ENCODE data around the gene VPS52. TPM values are rescaled to one million over a fixed set of nuclear protein-coding genes. Genes with fewer than 3 reads are reported as not detected.

VPS52 gene
- total RNA-seq, 1 experiment from 2014 or later: 47.8 TPM

DNA sequence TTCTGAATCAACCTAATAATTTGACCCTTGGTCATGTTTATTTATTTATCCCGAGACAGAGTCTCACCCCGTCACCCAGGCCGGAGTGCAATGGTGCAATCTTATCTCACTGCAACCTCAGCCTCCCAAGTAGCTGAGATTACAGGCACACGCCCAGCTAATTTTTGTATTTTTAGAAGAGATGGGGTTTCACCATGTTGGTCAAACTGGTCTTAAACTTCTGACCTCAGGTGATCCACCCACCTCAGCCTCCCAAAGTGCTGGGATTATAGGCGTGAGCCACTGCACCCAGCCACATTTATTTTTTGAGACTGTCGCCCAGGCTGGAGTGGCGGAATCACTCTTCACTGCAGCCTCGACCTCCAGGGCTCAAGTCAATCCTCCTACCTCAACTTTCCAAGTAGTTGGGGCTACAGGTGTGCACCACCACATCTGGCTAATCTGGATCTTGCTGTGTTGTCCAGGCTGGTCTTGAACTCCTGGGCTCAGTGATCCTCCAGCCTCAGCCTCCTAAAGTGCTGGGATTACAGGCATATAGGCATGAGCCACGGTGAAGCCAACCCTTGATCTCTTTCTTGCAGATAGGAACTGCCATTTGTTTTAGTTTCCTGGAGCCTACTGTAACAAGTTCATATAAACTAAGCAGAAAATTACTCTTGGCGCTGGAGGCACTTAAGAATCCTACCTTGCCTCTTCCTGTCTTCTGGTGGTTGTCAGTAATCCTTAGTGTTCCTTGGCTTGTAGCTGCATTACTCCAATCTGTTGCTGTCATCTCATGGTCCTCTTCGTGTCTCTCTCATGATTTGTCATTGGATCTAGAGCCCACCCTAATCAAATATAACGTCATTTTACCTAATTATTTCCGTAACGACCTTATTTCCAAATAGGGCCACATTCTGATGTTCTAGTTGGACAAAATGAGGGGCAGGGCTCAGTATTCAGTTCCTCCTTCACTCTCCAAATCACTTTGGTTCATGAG is 2.5 kb upstream of the VPS52 start:
- peak overlapping the region; percentile 99 for H3K4me3 Mint-ChIP-seq (ENCODE audit: unreplicated experiment)
- CTCF ChIA-PET: interaction anchor here (1.2 kb wide), 1 partner anchor 25 kb away, joined by 4 read pairs; no protein-coding TSS in a partner anchor
- intact Hi-C loops (cut with micrococcal nuclease): no loop called here
- no peak for DNase-seq (ENCODE audit: unreplicated experiment)
- no peaks in the 10 kb centered on the region for H3K9me3 Mint-ChIP-seq (ENCODE audit: unreplicated experiment)
- H3K27me3 Mint-ChIP-seq (ENCODE audit: insufficient read depth, unreplicated experiment): no peaks in the 10 kb centered on the region
- no TSS peak for BruUV-seq (replicated peaks)
- TF ChIP-seq, protein P1, sequence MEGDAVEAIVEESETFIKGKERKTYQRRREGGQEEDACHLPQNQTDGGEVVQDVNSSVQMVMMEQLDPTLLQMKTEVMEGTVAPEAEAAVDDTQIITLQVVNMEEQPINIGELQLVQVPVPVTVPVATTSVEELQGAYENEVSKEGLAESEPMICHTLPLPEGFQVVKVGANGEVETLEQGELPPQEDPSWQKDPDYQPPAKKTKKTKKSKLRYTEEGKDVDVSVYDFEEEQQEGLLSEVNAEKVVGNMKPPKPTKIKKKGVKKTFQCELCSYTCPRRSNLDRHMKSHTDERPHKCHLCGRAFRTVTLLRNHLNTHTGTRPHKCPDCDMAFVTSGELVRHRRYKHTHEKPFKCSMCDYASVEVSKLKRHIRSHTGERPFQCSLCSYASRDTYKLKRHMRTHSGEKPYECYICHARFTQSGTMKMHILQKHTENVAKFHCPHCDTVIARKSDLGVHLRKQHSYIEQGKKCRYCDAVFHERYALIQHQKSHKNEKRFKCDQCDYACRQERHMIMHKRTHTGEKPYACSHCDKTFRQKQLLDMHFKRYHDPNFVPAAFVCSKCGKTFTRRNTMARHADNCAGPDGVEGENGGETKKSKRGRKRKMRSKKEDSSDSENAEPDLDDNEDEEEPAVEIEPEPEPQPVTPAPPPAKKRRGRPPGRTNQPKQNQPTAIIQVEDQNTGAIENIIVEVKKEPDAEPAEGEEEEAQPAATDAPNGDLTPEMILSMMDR (IDR thresholded peaks at IDR 0.05; ENCODE audit: unreplicated experiment): no peak
- POLR2A ChIA-PET: interaction anchor here (1.0 to 2.6 kb wide), 6 partner anchors 15 to 303 kb away, joined by 3 to 43 read pairs (median 4); partner anchors contain the start of genes PFDN6, RGL2, RING1 and WDR46
- peaks cover 36% of the 10 kb centered on the region for H3K4me1 Mint-ChIP-seq (ENCODE audit: insufficient read depth, unreplicated experiment)
- peak overlapping the region; percentile 92 for H3K27ac Mint-ChIP-seq (ENCODE audit: low read depth, unreplicated experiment)
- H3K36me3 Mint-ChIP-seq (ENCODE audit: insufficient read depth, unreplicated experiment): peaks cover 74% of the 10 kb centered on the region

DNA sequence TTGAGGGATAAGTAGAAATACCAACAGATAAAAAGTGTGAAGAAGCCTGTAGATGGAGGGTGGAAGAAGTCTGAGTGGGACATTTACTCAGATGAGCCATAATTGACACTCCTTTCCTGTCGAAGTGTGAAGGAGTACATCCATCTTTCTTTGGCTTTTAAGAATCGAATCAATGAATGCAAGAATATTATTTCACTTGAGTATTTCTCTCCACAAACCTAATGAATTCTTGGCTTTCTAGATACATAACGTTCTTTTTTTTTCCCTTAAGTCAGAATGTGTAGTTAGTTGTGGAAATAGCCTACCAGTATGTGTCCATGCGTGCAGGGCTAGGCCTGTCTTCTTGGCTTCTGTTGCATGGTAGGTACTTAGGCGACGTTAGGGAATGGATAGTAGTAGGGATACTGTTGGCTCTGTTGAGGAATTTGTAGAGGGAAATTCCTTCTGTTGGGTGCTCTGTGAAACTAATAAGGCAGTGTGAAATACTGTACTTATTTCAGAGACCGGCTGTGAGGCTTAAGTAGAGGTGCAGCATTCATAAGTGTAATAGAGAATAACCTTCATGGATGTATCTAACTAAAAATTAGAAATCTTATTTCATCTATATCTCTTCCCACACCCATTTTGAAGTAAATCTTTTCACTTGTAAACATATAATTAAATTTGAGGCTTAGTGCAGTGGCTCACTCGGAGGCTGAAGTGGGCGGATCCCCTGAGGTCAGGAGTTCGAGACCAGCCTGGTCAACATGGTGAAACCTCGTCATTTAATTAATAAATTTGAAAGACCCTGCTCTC is 1.6 kb upstream of the VPS52 start:
- TF ChIP-seq, protein P1 (IDR thresholded peaks at IDR 0.05; ENCODE audit: unreplicated experiment): no peak
- H3K9me3 Mint-ChIP-seq (ENCODE audit: unreplicated experiment): no peaks in the 10 kb centered on the region
- DNase-seq (ENCODE audit: unreplicated experiment): no peak
- H3K27me3 Mint-ChIP-seq (ENCODE audit: insufficient read depth, unreplicated experiment): no peaks in the 10 kb centered on the region
- ChIA-PET POLR2A (interaction anchor here (1.2 to 5.4 kb wide), 17 partner anchors 8 to 1096 kb away, joined by 3 to 155 read pairs (median 18); partner anchors contain the start of genes BAK1, BRD2, PFDN6 and RGL2), CTCF (interaction anchor here (1.4 kb wide), 1 partner anchor 10 kb away, joined by 4 read pairs; no protein-coding TSS in a partner anchor)
- H3K27ac Mint-ChIP-seq (ENCODE audit: low read depth, unreplicated experiment): peak overlapping the region; percentile 100
- BruUV-seq (replicated peaks): no TSS peak
- peaks cover 36% of the 10 kb centered on the region for H3K4me1 Mint-ChIP-seq (ENCODE audit: insufficient read depth, unreplicated experiment)
- peaks cover 82% of the 10 kb centered on the region for H3K36me3 Mint-ChIP-seq (ENCODE audit: insufficient read depth, unreplicated experiment)
- H3K4me3 Mint-ChIP-seq (ENCODE audit: unreplicated experiment): peak overlapping the region; percentile 99
- intact Hi-C loops (cut with micrococcal nuclease): no loop called here

DNA sequence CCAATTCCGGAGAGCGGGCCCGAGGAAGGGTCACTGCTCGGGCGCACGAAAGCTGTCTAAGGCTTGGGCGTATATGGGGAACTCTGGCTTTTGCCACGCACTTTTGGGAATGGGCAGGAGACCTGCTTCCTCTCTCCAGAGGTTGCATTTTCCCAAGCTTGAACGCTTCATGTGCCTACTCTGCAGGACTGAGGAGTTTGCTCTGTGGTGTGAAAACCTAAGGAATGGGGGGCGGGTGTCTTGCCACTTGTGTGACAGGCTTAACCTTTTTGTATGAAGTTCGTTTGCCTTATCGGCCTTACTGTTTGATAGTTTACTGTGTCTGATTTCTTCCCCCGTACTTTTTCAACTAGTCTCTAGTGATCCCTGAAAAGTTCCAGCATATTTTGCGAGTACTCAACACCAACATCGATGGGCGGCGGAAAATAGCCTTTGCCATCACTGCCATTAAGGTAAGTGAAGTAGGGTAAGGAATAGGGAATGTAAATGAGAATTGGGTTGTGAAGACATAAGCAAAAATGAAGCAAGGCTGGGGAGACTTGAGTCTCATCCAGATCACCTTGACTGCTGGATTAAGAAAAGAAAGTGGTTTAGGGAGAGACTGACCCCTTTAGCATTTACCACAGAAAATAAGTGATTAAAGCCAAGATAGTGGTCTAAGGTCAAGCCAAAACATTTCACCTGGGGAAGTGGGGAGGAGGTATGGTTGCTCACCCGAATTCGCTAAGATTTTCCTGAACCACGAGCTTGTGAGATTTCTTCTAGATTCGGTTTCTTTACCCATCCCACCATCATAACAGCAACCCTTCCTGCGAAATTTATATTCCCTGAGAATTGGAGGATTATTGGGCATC is 826 bp upstream of the VPS52 start:
- H3K4me3 Mint-ChIP-seq (ENCODE audit: unreplicated experiment): peak overlapping the region; percentile 99
- peak overlapping the region; percentile 100 for H3K27ac Mint-ChIP-seq (ENCODE audit: low read depth, unreplicated experiment)
- TSS peak; percentile 60 for BruUV-seq (replicated peaks)
- H3K9me3 Mint-ChIP-seq (ENCODE audit: unreplicated experiment): no peaks in the 10 kb centered on the region
- ChIA-PET CTCF (interaction anchor here (1.1 to 1.4 kb wide), 2 partner anchors 9 to 24 kb away, joined by 4 to 10 read pairs; no protein-coding TSS in a partner anchor), POLR2A (interaction anchor here (0.6 to 5.4 kb wide), 37 partner anchors 9 to 1731 kb away, joined by 3 to 155 read pairs (median 7); partner anchors contain the start of genes BAG6, BAK1, BRD2 and CUTA)
- peaks cover 84% of the 10 kb centered on the region for H3K36me3 Mint-ChIP-seq (ENCODE audit: insufficient read depth, unreplicated experiment)
- TF ChIP-seq, protein P1 (IDR thresholded peaks at IDR 0.05; ENCODE audit: unreplicated experiment): no peak
- no peaks in the 10 kb centered on the region for H3K27me3 Mint-ChIP-seq (ENCODE audit: insufficient read depth, unreplicated experiment)
- peaks cover 36% of the 10 kb centered on the region for H3K4me1 Mint-ChIP-seq (ENCODE audit: insufficient read depth, unreplicated experiment)
- intact Hi-C loops (cut with micrococcal nuclease): no loop called here
- no peak for DNase-seq (ENCODE audit: unreplicated experiment)
